HG02981 (cell line): ENCODE measurements around the gene THPO.

Experiments used
- ATAC-seq: cut with Tn5 transposase; IDR thresholded peaks from one replicate; pipeline ENCODE4 v1.9.1; 2021; ENCODE audit warnings: mild to moderate bottlenecking, moderate library complexity; ENCODE audit not compliant: unreplicated experiment

Gene THPO

GRCh38 chr3:184366619-184367289, 11.3 kb downstream of the THPO start:
- ATAC-seq: no peak

DNA sequence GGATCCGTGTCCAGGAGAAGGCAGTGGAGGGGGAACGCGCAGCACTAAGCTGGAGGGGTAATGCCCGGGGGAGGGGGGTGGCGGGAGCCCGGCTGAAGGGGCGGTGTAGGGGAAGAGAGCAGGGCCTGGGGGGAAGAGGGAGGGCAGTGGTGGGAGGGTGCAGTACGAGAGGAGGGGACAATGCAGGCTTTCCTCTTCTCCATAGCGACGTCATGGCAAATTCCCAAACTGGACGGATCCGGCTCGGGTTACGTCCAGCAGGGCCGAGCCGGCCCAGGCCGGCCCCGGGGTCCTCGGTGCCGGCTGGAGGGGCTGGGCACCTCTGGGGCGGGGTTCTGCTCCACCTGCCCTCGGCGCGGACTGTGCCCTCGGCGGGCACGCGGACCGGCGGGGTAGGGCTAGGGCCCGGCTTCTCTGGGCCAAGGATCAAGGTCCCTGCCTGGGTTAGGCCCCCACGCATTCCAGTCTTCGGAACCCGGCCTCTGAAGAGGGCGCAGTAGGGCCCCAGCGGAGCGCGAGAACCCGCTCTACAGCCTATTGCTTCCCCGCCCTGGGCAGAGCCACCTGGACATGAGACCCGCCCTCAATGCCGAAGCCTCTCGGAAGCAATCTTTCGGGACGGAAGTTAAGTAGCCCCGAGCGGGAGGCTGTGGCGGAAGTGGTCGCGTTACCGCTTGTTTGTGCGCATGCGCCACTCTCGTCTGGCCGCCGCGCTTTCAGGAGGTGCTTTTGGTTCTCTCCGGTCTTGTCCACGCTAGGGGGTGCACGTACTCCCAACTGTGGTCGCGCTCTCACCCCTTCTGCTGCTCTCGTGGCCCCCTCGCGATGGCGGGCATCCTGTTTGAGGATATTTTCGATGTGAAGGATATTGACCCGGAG, 15.1 kb downstream of the THPO start:
- peak; percentile 86 for ATAC-seq

- ATAC-seq: no peak
Measured at GRCh38 chr3:184361932-184362667, 15.9 kb downstream of the THPO start.

- ATAC-seq: peak; percentile 35
Measured at GRCh38 chr3:184361532-184361931, 16.5 kb downstream of the THPO start, which contains the start of the genes CLCN2 and POLR2H. Gene CLCN2 (minus strand): TSS chr3:184361605. CDS start chr3:184361479, 126 bp downstream. Gene POLR2H (plus strand): TSS chr3:184361710. CDS start chr3:184363493, 1,783 bp downstream.

DNA sequence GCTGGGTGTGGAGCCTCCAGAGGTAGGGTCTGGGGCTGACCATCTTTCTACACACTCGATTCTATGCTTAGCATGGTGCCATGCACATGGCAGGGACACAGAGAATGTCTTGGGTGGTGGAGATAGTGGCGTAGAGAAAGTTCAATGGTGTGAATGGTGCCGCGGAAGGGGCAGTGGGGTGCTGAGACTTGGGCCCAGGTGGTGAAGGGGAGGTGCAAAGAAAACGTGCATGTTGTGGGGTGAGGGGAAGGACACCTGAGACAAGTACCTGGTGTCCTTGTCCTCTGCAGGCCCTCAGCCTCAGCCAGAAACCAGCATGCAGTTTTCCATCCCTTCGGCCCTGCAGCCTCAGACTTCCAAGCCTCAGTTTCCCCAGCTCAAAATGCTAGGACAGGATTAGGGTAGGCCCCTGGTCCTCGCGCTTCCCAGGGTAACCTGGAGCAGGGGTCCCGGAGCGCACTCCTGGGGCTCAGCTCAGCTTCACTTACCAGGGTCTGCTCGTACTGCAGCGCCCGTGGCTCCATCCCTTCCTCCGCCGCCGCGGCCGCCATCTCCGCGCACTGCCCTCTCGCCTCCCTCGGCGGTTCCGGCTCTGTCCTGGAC, 17.0 kb downstream of the THPO start:
- ATAC-seq: no peak

DNA sequence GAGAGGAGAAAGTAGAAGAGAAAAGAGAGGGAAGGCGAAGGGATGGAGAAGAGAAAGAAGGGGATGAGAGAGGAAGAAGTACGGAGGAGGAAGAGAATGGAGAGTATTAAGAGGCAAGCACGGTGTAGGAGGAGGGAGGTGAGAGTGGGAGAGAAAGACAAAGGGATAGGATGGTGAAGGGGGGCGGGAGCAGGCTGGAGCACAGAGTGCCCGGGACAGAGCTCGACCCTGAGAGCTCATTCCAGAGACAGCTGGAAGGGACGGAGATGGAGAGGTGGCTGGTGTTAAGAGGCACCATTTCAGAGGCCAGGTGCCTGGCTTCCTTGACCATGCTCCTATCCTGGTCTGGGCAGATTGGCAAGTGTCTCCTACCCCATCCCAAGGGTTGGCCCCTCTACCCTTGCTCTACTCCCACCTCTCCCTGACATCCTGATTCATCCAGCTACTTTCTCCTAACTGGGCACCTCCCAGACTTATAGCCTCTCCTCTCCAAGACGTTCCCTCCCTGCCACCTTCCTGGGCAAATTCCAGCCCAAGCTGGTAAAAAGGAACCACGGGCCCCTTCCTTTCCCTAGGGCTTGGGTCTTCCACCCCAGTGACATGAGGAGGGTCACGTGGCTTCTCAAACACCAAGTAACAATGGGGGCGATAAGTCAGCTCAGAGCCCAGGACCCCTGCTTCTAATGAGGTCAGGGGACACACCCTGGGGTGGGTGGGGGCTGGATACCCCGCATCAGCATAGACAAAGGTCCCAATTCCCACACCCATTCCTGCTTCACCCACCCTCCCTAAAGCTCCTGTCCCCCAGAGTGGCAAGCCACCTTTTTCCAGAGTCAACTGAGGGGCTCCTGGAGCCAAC, 17.7 kb downstream of the THPO start:
- ATAC-seq: no peak

- no peak for ATAC-seq
Measured at GRCh38 chr3:184359610-184360009, 18.4 kb downstream of the THPO start.

GRCh38 chr3:184358921-184359350, 19.1 kb downstream of the THPO start:
- ATAC-seq: no peak

DNA sequence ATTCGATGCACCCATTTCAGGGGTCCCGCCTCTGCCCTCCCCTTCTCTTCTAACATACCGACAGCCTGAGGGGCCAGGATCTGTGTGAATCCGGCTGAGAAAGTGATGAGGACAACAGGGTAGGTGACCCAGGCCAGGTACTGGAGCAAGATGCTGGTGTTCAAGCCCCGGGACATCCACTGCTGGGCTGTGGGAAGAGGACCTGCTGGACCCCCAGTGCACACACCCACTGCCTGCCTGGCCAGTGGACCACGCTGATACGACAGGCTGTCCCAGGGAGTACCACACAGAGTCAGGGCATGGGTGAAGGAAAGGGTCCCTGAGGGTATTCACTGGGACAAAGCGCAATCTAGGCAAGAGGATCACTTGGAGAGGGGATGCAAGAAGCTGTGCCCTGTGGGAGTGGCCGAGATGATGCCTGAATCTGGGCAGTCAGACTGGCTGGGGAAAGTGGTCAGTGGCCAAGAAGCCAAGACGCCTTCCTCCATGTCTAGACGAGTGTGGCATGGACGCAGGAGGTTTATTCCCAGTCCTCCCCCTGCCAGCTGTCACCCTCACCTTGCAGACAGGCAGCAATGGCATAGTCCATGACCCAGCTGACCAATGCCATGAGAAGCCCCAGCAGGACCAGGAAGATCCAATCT, 19.8 kb downstream of the THPO start:
- ATAC-seq: no peak

DNA sequence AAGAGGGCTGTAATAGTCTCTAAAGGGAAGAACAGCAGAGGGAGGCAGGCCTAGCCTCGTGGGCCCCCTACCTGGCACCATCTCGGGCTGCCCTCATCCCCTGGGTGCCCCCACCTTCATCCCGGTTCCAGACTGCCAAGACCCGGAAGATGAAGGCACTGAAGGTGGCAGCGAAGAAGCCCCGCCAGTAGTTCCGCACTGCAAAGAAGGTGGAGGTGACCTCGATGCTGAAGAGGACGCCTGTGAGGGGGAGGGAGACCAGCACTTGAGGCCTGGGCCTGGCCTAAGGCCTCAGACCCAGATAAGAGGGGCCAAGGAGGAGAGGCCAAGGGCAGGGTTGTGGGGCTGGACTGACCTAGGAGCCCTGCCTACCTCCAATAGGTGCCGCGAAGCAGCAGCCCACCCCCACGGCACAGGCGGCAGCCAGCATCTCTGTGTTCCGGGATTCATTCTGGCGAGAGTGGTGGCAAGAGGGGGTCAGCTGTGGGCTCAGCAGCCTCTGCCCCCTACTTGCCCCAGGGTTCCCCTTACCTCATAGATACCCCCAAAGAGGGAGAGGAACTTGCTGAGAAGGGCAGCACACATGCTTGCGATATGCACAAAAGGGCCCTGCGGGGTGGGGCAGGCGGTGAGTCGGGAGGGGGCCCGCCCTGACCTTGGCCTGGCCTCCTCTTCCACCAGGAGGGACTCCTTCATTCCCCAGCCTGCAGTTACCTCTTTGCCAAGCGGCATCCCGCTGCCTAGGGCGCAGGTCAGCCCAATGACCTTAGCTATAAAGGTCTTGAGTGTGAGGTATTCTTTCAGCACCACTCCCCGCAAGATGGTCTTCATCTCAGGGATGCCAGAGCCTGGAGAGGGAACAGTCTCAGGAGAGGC, 20.5 kb downstream of the THPO start:
- ATAC-seq: no peak

DNA sequence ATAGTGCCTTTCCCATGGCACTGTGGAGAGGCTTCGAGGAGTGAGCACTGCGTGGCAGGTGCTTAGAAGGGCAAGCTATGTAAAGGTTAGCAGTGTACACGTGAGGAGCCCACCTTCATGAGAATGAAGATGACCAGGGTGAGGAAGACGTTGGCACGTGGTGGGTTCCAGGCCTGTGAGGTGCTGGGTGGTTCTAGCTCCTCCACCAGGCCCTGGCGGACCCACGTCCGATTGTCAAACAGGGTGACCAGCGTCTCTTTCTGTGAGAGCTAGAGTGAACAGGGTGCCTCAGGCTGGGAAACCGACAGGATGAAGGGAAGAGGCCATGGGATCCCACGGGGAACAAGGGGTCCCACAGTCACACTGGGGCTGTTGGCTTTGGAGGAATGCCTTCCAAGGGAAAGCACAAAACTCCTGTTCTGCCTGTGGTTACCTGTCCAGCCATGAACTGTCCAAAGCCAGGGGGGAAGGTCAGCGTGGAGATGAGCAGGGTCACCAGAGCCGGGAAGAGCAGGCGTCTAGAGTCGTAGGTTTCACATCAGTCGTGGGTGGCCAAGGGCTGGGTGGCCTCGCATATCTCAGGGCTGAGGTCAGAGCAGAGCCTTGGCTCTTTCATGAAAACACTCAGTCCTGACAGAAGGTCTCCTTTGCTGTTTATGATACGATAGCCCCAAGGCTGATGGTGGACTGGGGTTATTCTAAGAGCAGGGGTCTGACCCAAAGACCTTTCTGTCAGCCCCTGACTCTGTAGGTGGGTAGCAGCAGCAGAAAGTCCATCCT, 22.6 kb downstream of the THPO start:
- ATAC-seq: no peak

DNA sequence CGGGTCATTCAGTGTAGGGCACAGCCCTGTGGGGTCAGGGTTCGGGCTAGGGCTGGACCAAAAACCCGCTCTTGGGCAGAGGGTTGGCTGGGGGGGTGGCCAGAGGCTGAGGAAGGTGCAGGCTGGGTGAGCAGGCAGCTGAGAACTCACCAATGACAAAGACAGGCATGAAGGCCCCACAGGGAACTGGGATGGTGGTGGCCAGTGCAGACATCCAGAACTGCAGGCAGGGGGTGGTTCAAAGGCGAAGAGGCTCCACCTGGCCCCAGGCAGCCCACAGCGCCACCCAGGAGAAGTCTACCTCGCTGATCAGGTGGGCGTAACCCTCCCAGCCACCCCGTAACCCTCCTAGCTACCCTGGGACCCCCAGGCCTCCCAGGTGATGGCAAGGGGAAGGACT, 23.3 kb downstream of the THPO start:
- no peak for ATAC-seq

DNA sequence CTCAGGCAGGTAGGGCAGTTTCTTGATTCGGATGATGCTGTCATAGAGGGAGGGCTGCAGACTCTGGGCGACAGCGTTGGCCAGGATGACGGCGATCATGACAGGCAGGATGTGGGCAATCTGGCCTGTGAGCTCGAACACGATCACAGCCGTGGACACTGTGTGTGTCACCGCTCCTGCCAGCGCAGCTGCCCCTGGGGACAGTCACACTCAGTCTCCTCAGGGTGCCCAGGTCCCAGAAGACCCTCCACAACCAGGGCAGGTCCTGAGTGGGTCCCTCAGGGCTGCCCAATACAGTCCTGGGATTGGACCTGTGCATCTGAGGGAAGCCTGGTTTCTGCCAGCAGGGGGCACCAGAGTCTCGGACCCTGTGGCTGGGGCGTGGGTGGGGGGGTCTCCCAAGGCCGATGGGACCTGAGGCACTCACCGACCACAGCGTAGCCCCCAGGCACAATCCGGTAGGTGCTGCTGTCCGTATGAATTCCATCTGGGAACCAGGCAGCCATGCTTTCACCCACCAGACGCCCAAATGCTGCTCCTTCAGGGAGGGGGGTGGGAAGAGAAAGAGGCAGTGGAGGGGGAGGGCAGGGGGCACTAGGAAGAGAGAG, 23.8 kb downstream of the THPO start:
- no peak for ATAC-seq

- no peak for ATAC-seq
Measured at GRCh38 chr3:184353546-184353941, 24.5 kb downstream of the THPO start.

GRCh38 chr3:184352897-184353545, 25.0 kb downstream of the THPO start:
- ATAC-seq: no peak

DNA sequence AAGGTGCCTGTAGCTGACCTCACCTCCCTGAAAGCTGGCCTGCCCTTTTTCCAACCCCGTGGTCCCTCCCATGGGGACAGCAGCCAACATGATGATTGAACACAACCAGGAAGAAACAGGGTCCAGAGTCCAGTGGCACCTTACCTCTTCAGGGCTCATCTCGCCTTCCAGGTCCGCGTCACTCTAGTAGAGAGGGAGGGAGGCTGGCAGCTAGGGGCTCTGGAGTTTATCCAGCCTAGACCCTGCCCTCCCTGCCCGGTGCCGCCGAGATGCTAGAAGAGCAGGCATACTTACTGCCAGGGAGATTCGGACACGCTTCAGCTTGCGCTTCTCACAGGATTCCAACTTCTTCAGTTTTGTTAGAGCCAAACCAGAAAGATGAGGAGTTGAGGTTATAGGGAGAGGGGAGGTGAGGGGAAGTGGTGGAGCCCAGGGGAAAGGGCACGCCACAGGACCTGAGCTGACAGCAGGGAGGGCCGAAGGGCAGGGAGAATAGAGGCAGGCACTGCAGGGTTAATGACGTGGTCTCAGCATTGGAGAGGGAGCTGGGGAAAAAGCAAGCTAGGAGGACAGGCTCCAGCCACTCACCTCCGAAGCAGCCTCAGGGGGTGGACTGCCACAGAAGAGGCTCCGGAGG, 25.7 kb downstream of the THPO start:
- ATAC-seq: no peak
